HG03354 (cell line): ENCODE results near the gene GPD2.

Experiments used
- ATAC-seq: cut with Tn5 transposase; IDR thresholded peaks from one replicate; pipeline ENCODE4 v1.9.1; 2021; ENCODE audit warnings: mild to moderate bottlenecking; ENCODE audit not compliant: unreplicated experiment, poor library complexity, severe bottlenecking

The GPD2 gene

DNA sequence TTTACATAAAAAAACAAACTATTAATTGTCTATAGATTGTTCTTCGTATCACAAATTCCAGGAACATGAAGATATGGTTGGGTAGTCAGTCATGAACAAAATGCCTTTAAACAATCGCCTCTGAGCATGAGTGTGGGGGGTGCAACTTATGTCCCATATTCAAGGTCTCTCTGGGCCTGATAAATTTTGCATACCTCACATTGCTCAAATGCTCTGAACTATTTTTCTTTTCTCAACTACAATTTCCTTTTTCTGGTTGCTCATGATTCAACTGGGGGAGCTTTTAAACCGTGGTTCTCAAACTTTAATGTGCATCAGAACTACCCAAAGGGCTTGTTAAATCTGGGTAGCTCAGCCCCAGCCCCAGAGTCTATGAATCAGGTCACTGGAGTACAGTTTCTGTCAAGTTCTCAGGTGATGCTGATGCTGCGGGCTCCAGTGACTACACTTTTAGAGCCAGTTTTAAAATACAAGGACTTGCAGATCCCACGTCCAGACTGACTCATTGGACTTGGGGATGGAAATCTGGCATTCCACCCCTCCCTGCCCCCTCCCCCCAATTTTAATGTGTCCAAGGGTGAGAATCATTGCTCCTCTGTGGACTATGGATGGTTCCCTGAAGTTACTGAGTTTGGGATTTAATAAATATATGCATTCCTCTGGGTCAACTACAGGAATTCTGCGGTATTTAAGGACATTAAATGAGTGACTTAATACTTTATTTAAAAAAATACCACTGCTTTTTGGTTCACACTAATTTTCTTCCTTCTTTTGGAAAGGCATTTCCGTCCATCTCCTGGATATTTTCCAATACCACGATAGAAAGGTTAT is 1.5 kb upstream of the GPD2 start:
- ATAC-seq: no peak

DNA sequence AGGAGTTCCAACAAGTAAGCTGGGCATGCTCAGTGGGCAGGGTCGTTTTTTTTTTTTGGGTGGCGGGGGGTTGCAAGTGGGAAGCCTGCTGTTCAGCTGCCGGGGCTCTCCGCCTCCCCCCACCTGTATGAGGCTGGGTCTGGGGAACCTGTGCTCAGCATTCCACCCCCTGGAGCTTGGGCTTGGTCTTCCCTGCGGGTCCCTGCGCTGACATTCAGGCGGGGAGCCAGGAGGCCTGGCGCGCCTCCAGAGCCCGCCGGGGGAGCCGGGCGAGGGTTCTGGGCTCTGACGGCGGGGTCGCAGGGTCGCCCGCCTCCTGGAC is 822 bp upstream of the GPD2 start:
- no peak for ATAC-seq

DNA sequence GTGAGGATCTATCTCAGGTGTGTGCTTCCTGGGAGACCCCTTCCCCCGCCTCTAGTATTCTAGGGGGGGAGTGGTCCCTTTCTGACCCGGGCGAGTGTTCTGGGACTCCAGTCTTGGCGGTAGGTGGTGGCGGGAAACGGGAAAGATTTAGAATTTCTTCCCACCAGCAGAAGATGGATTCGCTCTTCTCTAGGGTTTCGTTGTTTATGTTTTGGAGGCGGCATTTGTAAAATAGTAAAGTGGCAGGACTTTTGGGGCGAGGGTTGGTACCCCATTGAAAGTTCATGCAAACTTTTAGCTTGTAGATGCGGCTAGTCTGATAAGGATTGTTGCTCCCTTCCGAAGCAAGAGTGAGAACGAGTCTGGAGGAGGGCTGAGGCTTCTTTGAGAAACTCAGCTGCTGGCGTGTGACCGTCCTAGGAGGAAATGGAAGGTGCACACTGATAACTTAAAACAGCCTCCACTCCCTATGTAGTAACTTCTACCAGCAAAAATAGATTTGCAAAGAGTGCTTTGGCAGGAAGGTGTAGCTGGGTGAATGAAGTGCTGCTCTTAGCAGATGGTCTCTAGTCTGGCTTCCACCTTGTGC is 412 bp downstream of the GPD2 start:
- ATAC-seq: peak; percentile 49

DNA sequence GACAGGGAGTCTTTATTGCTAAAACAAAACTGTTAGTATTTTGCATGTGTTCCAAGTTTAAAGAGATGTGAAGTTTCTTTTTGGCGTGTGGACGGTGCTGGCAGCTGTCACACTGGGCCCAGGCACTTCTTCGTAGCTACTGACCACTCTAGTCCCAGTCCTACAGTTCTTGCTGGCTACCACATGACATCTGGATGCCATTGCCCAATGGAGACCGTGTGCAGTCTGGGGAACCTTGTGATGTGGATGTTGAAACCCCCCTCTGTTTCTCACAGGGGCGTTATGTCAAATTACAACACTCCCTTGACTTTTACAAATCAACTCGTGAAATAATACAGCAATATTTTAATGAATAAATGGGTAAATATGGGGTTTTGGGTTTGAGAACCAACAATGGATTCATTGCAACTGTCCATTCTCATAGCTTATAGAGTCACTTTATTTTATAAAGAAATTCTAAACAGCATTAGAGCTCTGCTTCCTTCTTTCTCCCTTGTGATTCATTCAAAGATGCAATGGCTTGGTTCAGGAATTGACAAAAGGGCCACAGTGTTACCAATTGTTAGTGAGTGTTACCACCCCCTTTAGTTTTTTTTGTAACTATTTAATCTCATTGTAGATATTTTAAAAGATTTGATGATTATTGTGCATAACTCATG is 1.2 kb downstream of the GPD2 start:
- peak; percentile 15 for ATAC-seq

DNA sequence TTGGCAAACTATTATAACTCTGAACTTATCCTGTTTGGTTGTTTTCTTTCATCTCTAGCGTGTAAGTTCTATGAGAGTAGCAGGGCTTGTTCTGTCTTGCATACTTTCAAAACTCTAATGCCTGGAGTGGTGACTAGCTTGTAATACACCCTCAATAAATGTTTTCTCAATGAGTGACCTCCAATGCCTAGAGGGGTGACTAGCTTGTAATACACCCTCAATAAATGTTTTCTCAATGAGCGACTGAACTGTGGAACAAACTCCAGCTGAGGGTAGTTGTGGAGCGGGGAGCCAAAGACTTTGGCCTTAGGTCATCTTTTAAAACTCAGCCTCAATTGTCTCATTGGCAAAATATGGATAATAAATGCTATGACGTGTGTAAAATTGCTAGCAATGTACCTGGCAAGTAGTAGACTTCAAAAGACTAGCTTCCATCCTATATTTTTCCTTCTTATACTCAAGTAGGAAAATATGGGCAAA is 1.8 kb downstream of the GPD2 start:
- no peak for ATAC-seq

DNA sequence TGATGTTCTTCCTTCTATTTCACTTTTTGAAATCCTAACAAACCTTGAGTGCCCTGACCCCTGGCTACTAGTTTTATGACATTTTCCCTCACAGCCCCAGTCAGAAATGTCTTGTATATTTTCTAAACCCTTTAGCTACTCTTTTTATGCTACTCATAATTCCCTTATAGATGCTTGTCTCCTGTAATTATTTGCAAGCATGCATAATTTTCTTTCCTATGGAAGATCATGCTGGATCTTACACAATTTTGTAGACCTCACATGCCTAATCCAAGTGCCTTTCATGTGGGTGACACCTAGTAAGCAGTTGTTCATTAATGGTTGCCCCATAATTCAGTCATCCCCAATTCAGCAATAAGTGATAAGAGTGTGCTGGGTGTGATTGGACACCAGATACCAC is 6.9 kb downstream of the GPD2 start:
- no peak for ATAC-seq

DNA sequence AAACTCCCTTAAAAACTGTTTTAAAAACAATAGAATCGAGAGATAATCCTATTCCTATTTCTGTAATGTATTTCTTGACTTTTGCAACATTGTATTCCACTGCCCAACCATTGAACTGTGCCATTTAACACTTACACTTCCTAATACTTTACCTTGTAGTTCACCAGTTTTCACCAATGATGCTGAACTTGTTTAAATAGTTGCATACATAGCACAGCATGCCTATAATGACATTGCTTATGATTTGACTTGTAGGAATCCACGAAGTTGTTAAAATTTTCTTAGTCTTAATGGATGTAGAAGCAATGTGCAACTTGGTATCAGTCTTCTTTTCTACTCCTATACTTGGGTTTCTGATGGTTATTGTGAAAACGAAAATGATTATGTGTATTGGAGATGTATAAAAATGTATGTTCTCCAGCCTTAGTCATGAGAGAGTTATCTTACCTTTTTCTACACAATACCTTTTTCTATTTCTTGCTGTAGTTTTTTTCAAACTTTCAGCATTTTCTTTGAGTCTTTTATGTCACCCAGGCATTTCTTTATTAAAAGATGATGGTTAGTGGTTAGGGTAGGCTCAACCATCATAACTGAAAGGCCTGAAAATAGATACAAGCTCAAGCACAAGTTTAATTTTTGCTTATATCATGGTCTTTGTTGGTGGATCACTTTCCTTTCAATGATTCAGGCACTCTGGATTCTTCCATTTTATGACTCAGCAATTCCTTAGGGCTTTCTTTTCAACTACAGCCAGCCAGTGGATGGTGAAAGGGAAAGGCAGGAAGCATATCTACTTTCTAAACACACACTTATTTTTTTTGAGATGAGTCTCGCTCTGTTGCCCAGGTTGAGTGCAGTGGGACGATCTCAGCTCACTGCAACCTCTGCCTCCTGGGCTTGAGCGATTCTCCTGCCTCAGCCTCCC is 9.4 kb downstream of the GPD2 start:
- peak; percentile 63 for ATAC-seq

DNA sequence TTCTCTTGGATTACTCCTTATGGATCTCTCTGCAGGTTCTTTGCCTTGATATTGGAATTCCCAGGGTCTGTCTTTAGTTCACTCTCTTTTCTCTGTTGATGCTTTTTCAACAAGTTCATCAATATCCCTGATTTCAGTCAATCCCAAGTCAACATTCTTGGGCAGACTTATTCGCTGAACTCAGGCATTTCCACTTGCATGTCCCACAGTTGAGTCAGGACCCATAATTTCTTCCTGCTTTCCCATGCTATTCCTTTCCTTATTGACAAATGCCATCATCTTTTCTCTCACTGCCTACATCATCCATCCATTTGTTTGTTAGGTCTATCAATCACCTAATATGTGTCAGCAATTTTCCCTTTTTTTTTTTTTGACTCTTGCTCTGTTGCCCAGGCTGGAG is 11.6 kb downstream of the GPD2 start:
- ATAC-seq: no peak

DNA sequence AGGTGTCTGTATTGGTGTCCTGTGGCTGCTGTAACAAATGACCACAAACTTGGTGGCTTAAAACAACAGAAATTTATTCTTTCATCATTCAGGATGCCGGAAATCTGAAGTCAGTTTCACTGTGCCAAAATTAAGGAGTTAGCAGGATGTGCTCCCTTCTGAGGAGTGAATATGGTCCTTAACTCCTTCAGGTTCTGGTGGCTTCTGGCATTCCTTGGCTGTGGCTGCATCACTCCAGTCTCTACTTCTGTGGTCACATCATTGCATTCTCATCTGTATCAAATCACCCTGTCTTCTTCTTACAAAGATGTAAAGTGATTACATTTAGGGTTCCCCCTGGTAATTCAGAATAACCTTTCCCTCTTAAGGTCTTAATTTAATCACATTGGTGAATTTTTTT is 12.6 kb downstream of the GPD2 start:
- no peak for ATAC-seq

DNA sequence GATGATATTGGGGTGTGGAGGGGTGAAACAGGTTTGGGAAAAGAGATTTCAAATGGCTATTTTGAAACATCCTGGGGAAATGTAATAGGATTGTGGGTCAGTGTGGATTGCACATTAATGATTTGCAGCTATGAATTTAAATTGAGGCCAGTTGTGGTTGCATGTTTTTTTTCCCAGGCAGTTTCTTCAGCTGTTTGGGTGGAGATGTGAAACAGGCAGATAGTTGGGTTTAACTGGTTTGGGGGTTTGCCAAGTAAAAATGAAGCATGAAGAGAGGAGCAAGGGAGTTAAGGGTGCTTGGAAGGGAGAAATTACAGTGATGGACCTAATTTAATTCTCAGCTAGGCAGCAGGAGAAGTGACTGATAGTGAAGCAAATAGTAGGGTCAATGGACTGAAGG is 16.8 kb downstream of the GPD2 start:
- no peak for ATAC-seq

DNA sequence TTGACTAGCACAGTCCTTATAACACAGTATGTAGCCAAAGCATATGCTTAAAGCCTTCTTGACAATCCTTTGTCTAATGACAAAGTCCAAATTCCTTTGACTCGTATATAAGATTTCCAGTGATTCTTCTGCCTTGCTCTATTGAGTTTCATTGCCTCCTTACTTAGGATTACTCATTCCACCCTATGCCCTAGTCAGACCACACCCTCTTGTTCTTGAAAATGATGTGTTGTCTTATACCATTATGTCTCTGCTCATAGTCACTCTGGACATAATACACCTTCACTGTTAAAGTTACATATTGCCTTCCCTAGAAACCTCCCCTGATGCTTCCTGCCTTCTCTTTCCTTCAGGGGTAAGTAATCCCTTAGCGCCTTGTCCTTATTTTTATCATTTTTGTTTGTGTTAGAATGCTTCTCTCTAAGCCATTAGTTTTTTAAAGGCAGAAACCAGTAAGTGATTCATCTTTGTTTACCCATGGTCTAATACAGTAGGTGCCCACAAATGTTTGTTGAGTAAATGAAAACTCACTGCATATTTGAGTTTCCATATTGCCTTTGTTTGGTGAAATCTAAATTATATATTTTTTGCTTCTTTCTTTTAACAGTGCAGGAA is 19.3 kb downstream of the GPD2 start:
- ATAC-seq: peak; percentile 51

DNA sequence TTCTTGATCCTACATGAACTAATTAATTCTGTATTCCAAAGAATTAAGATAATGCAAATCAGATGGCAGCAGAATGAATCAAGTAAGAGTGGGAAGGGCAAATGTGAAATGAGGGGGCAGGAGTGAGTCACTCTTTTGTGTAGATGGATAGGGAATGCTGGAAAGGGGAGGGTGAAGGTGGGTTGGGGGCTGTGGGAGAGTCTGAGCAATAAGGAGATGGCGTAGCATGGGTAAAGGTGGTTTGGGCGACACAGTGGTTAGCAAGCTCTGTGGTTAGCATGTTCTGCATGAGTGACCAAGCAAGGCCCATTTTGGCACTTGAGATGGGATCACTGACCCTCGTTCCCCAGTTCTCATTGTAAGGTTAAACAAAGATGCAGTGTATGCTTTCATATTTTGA is 20.4 kb downstream of the GPD2 start:
- ATAC-seq: peak; percentile 78

DNA sequence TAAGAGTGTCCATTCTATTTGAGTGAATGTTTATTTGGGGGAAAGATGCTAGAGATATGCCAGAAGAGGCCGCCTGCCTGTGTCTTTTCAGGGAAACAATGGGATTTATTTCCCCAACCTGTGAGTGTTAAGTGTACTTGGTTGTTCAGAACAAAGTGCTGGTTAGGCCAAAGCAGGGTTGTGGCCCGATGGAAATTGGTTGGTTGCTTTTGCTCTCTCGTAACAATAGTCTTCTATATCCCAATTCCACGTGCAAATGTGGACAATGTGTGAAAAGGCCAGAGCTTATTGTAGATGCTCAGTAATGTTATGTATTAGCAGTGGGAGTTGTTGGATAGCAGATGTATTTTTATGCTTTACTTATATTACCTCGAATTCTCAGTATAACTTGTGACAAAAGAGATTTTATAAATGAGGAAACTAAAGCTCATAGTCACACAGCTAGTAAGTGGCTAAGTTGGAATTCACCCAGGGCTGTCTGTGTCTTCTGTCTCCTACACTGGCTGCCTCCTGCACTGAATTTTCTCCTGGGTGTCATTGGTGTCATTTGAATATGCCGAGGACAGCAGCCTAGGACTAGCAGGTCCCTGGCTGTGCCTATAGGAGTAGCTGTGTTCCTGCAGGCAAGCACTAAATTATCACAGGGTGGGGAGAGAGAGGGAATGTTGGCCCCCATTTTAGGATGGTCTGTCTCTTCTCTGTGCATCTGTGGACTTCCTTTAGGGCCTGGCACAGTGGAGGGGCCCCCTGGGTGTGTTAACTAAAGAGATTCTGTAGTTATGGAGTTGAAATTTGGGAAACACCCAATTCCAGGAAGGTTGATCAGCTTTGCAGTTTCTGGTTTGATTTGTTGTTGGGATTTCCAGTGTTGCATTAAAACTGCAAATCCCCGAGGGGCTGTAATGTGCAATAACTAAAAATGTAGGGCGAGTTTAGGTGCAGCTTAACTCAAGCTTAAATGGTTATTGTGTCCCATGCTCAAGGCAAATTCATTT is 21.6 kb downstream of the GPD2 start:
- no peak for ATAC-seq

DNA sequence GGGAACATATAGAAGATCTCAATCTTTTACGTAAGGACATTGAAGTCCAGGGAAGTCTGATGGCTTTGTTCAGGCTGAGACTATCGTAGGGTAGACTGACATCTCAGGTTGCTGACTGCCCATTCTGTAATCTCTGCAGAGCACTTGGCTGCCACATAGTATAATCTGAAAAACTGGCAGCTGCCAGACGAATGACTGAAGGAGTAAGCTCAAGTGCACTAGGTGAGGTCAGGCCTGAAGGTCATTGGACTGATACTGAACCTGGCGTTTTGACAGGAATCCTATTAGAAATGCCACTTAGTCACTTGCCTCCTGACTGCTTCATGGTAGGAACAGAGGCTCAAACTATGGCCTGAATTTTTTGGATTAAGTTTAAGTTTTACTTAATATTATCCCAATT is 23.5 kb downstream of the GPD2 start:
- ATAC-seq: no peak

DNA sequence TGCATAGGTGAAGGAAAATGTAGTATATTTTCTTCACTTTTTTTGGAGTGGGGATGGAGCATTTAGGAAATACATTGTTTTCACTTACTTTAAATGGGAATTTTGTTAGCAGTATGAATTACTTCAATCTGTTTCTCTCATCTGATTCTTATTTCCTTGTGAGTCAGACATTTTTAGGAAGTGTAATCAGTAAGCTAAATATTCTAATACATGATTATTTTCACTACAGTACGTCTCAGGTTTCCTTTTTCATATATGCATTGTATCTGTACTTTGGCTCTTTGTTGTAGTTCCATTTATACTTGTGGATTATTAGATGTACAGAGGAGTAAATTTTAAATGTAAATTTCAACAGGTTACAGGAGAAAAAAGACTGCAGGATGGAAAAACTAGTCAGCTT is 27.9 kb downstream of the GPD2 start:
- ATAC-seq: no peak

DNA sequence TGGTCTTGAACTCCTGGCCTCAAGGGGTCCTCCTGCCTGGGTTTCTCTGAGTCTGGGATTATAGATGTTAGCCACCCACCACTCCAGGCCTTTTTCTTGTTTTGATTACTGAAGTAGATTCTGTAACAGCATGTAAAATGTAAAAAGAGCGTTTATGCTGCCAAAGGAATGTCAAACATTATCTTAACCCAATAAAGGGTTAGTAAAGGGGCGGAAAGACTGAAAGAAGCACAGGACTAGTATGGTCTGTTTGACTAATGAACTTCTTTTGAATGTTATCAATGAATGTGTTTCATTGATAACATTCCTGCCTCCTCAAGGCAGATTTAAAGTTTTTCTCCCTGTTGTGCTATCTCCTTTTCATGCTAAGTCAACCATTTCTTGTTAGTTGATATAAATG is 29.4 kb downstream of the GPD2 start:
- ATAC-seq: no peak

DNA sequence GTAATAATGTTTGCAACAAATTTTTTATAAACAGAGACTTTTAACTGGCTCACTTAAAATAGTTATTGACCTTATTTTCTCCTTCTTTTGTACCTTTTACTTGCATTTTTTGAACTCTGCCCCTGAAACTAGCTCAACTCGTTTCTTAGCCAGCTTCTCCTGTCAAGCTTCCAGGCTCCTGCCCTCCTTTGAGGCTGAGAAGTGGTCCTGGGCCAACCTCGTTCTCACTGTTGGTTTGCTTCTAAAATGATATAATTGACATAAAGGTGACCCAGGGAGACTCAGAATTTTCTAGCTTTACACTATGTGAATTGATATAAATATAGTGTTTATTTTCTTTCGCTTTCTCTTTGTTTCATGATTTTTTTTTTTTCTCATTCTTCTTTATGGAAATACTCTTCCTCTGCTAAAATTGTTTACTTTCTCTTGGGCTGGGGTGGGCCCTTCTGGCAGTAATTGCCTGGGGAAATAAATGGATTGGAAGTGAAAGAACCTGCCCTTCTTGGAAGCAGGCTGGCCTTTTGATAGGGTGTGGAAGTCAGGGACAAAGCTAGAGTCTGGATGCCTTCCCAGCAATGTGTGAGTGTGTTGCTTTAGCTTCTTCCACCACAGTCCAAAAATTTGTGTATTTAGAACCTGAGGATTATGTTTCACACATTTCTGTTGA is 30.7 kb downstream of the GPD2 start:
- ATAC-seq: no peak

DNA sequence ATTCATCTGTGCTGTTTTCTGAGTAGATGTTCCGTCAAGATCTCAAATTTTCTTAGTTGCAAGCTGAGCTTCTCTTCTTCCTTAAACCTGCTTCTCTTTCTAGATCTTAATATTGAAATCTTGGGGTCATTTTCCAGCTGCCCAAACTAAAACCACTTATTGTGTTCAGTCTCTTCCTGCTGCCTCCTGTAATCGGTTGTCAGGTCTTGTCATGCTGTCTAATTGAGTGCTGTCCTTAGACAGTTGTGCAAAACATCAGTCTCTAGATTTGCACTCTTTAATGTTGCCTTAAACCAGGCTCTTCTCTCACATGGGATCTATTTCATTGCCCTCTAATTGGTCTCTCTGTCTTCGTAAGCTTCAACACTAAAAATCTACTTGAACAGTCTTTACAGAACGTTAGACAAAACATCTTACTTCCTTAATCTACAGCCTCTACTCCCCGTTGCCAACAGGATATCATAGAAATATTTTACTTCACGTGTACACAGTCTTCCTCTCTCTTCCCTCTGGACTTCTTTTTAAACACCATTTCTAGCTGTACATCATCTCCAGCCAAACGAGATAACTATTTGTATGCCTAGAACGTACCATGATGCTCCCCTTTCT is 34.9 kb downstream of the GPD2 start:
- peak; percentile 35 for ATAC-seq
